Liver (tissue), 9 donors: Measurements from ENCODE around the gene LAT. TPM values are rescaled to one million over a fixed set of nuclear protein-coding genes. Genes with fewer than 3 reads are reported as not detected.

Source experiments
- DNase-seq: peaks from one replicate; pipeline ENCODE4 v3.0.0-alpha.2; 2017; ENCODE audit warnings: low spot score
- H3K27ac ChIP-seq, 2 donors: one replicate each; pipeline ENCODE4 v1.7.0; 2013; ENCODE audit warnings: inconsistent platforms in 2 of 2, low read length in 2 of 2, control low read depth in 1 of 2, low read depth in 1 of 2, mild to moderate bottlenecking in 1 of 2
- H3K27me3 ChIP-seq, 4 donors: one replicate each; pipeline versions ENCODE4 v1.6.1 to v1.7.0; 2013; ENCODE audit warnings: low read length in 3 of 4, inconsistent platforms in 1 of 4, mild to moderate bottlenecking in 1 of 4, moderate library complexity in 1 of 4; ENCODE audit not compliant: control insufficient read depth in 4 of 4, insufficient read depth in 4 of 4
- H3K36me3 ChIP-seq, 4 donors: one replicate each; pipeline versions ENCODE4 v1.6.1 to v1.7.0; 2013; ENCODE audit warnings: low read length in 3 of 4, mild to moderate bottlenecking in 3 of 4, low read depth in 1 of 4, moderate library complexity in 1 of 4; ENCODE audit not compliant: control insufficient read depth in 4 of 4, insufficient read depth in 3 of 4
- H3K4me1 ChIP-seq, 4 donors: one replicate each; pipeline versions ENCODE4 v1.6.1 to v1.7.0; 2013; ENCODE audit warnings: low read length in 3 of 4, mild to moderate bottlenecking in 3 of 4, moderate library complexity in 1 of 4; ENCODE audit not compliant: control insufficient read depth in 4 of 4, insufficient read depth in 4 of 4
- H3K4me3 ChIP-seq, 3 donors: one replicate each; pipeline versions ENCODE4 v1.6.1 to v1.7.0; 2013; ENCODE audit warnings: low read length in 3 of 3, control low read depth in 1 of 3, low read depth in 1 of 3, mild to moderate bottlenecking in 1 of 3
- H3K9ac ChIP-seq, 2 donors: one replicate each; pipeline ENCODE4 v1.7.0; 2013; ENCODE audit warnings: low read length in 2 of 2, mild to moderate bottlenecking in 2 of 2, moderate library complexity in 2 of 2, control low read depth in 1 of 2, low read depth in 1 of 2
- H3K9me3 ChIP-seq, 4 donors: one replicate each; pipeline versions ENCODE4 v1.6.1 to v1.7.0; 2013; ENCODE audit warnings: low read length in 3 of 4; ENCODE audit not compliant: control insufficient read depth in 4 of 4
- ATF3 ChIP-seq: IDR thresholded peaks from 2 replicates; pipeline ENCODE4 v1.6.1; 2016; ENCODE audit warnings: antibody characterized with exemption
- CTCF ChIP-seq: fragments of 150-350 bp; IDR thresholded peaks from 2 replicates; pipeline ENCODE4 v1.5.1; 2017; ENCODE audit warnings: improper control_type of control experiment, low read depth, low read length; ENCODE audit not compliant: missing input control
- FOXA1 ChIP-seq: IDR thresholded peaks from 2 replicates; pipeline ENCODE4 v1.6.1; 2016; ENCODE audit warnings: antibody characterized with exemption
- GABPA ChIP-seq, 2 donors: IDR thresholded peaks in 1 of 2; conservative IDR thresholded peaks in 1 of 2; 2 replicates each; pipeline ENCODE4 v1.6.1; 2016; ENCODE audit warnings: antibody characterized with exemption in 2 of 2, mild to moderate bottlenecking in 1 of 2, moderate library complexity in 1 of 2
- HNF4A ChIP-seq, 2 donors: conservative IDR thresholded peaks; 2 replicates each; pipeline ENCODE4 v1.6.1; 2016; ENCODE audit warnings: antibody characterized with exemption in 2 of 2, mild to moderate bottlenecking in 2 of 2
- JUND ChIP-seq, 2 donors: IDR thresholded peaks; 2 replicates each; pipeline ENCODE4 v1.6.1; 2016; ENCODE audit warnings: antibody characterized with exemption in 2 of 2
- MAX ChIP-seq: IDR thresholded peaks from 2 replicates; pipeline ENCODE4 v1.6.1; 2016; ENCODE audit warnings: antibody characterized with exemption
- NR2F2 ChIP-seq: IDR thresholded peaks from 2 replicates; pipeline ENCODE4 v1.6.1; 2016; ENCODE audit warnings: antibody characterized with exemption
- RAD21 ChIP-seq, 2 donors: IDR thresholded peaks; 2 replicates each; pipeline ENCODE4 v1.6.1; 2016; ENCODE audit warnings: antibody characterized with exemption in 2 of 2, mild to moderate bottlenecking in 2 of 2
- REST ChIP-seq: IDR thresholded peaks from 2 replicates; pipeline ENCODE4 v1.6.1; 2016; ENCODE audit warnings: antibody characterized with exemption, mild to moderate bottlenecking
- RXRA ChIP-seq, 2 donors: IDR thresholded peaks; 2 replicates each; pipeline ENCODE4 v1.6.1; 2017 to 2018; ENCODE audit warnings: antibody characterized with exemption in 2 of 2, mild to moderate bottlenecking in 1 of 2
- SP1 ChIP-seq: IDR thresholded peaks from 2 replicates; pipeline ENCODE4 v1.6.1; 2018; ENCODE audit warnings: antibody characterized with exemption, mild to moderate bottlenecking
- TAF1 ChIP-seq: conservative IDR thresholded peaks from 2 replicates; pipeline ENCODE4 v1.6.1; 2016; ENCODE audit warnings: antibody characterized with exemption, mild to moderate bottlenecking
- WGBS: extraction: QIAGEN DNeasy Blood & Tissue Kit; methylation state at CpG from one replicate; pipeline ENCODE4 v1.1.7; 2013; 5-methylcytosine and 5-hydroxymethylcytosine counted together
- polyA plus RNA-seq, 2 donors: library from polyadenylated mRNA; stranded (reverse) in 1 of 2; unstranded in 1 of 2; fragments of 200-250 nt in 1 of 2; fragments of >200 nt in 1 of 2; fragmentation: Nextera tagmentation in 1 of 2; extraction: Ambion mirVana in 1 of 2; gene quantifications; one replicate each; pipeline versions ENCODE4 v1.2.1 to v1.2.3, GENCODE V29; 2013 to 2015
- total RNA-seq, 2 donors: library from RNA; depleted of rRNA; stranded (reverse); fragments of >200 nt; gene quantifications; one replicate each; pipeline ENCODE4 v1.2.3, GENCODE V29; 2014
- TF ChIP-seq, protein P1 (sequence below): IDR thresholded peaks from 2 replicates; pipeline ENCODE4 v1.6.1; 2016; ENCODE audit warnings: antibody characterized with exemption
- donor health status: healthy.
- donor health status: healthy.
- donor health status: healthy.
- donor health status: healthy.
- donor health status: healthy.

Gene LAT
- total and polyA plus RNA-seq, 4 donors, result 1.3 to 2.3 (median 1.6) TPM

GRCh38 chr16:29028457-29029167 is 43.8 kb downstream of the LAT start:
- H3K27ac ChIP-seq, result no peak overlapping the region
- H3K4me1 ChIP-seq, result no peaks in the 10 kb centered on the region
- DNase-seq, result no peak
- no peaks in the 10 kb centered on the region for H3K9me3 ChIP-seq
- H3K4me3 ChIP-seq, result no peak overlapping the region
- TF ChIP-seq MAX, result no peak
- no peak for TF ChIP-seq GABPA (IDR thresholded peaks at IDR 0.05 in 1 of 2, conservative IDR thresholded peaks at IDR 0.05 in 1 of 2)
- TF ChIP-seq JUND (IDR thresholded peaks at IDR 0.05), result no peak
- no peak for TF ChIP-seq HNF4A (conservative IDR thresholded peaks at IDR 0.05)
- TF ChIP-seq RXRA (IDR thresholded peaks at IDR 0.05), result no peak
- no peak for TF ChIP-seq RAD21 (IDR thresholded peaks at IDR 0.05)
- TF ChIP-seq TAF1, result no peak
- TF ChIP-seq SP1, result no peak
- TF ChIP-seq, protein P1, sequence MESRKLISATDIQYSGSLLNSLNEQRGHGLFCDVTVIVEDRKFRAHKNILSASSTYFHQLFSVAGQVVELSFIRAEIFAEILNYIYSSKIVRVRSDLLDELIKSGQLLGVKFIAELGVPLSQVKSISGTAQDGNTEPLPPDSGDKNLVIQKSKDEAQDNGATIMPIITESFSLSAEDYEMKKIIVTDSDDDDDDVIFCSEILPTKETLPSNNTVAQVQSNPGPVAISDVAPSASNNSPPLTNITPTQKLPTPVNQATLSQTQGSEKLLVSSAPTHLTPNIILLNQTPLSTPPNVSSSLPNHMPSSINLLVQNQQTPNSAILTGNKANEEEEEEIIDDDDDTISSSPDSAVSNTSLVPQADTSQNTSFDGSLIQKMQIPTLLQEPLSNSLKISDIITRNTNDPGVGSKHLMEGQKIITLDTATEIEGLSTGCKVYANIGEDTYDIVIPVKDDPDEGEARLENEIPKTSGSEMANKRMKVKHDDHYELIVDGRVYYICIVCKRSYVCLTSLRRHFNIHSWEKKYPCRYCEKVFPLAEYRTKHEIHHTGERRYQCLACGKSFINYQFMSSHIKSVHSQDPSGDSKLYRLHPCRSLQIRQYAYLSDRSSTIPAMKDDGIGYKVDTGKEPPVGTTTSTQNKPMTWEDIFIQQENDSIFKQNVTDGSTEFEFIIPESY, result no peak
- TF ChIP-seq NR2F2, result no peak
- H3K36me3 ChIP-seq, result no peaks in the 10 kb centered on the region
- H3K27me3 ChIP-seq, result peaks cover 0 to 2% (median 0%) of the 10 kb centered on the region in 4 donors
- 77% methylated on average over 7 of the region's 7 CpGs for WGBS
- H3K9ac ChIP-seq, result no peak overlapping the region

GRCh38 chr16:29029168-29029994 is 44.5 kb downstream of the LAT start:
- Histone ChIP-seq H3K27ac (no peak overlapping the region), H3K4me1 (no peaks in the 10 kb centered on the region), H3K36me3 (no peaks in the 10 kb centered on the region), H3K9me3 (no peaks in the 10 kb centered on the region), H3K9ac (no peak overlapping the region), H3K27me3 (no peaks in the 10 kb centered on the region), H3K4me3 (no peak overlapping the region)
- DNase-seq, result no peak
- WGBS, result 59% methylated on average over 16 of the region's 16 CpGs
- TF ChIP-seq FOXA1, result no peak
- TF ChIP-seq JUND (IDR thresholded peaks at IDR 0.05), result no peak
- TF ChIP-seq, protein P1, result no peak
- TF ChIP-seq REST, result no peak
- no peak for TF ChIP-seq RAD21 (IDR thresholded peaks at IDR 0.05)
- TF ChIP-seq CTCF, result no peak
- TF ChIP-seq NR2F2, result no peak
- no peak for TF ChIP-seq ATF3
